ENCODE data around the gene LNPEP. TPM values are rescaled to one million over a fixed set of nuclear protein-coding genes. Genes with fewer than 3 reads are reported as not detected.
A peak's percentile ranks its signal among the peaks of the same experiment; 100 is the strongest.

Gene LNPEP
- total RNA-seq, 4 donors from 2014 or later = 64.8 to 111 (median 80.5) TPM

GRCh38 chr5:96961053-96961452 is 25.2 kb downstream of the LNPEP start:
- WGBS, 2 donors (ENCODE audit: low coverage in 1 of 2) = 67 to 94% methylated on average over 1 of the region's 1 CpG
- Histone ChIP-seq H3K27me3 (no peaks in the 10 kb centered on the region), H3K9me3 (no peaks in the 10 kb centered on the region), H3K4me1 (peaks cover 0 to 57% (median 5%) of the 10 kb centered on the region in 3 donors), H3K36me3 (no peaks in the 10 kb centered on the region), H3K4me3 (no peak overlapping the region), H3K27ac (no peak overlapping the region)
- TF ChIP-seq CTCF (IDR thresholded peaks at IDR 0.05) (no peak), POLR2A (IDR thresholded peaks at IDR 0.05) (no peak), POLR2AphosphoS5 (IDR thresholded peaks at IDR 0.05) (no peak), EP300 (IDR thresholded peaks at IDR 0.05) (no peak)
- ATAC-seq = no peak

- Histone ChIP-seq H3K27me3 (no peaks in the 10 kb centered on the region), H3K36me3 (no peaks in the 10 kb centered on the region), H3K4me3 (no peak overlapping the region), H3K9me3 (no peaks in the 10 kb centered on the region), H3K4me1 (peaks cover 0 to 53% (median 8%) of the 10 kb centered on the region in 3 donors), H3K27ac (peak overlapping the region in 3 of 4 donors; percentile 14 to 51 (median 45))
- ATAC-seq = no peak
- 71 to 88% methylated on average over 4 of the region's 4 CpGs for WGBS, 2 donors (ENCODE audit: low coverage in 1 of 2)
- TF ChIP-seq EP300 (IDR thresholded peaks at IDR 0.05) = no peak
- TF ChIP-seq POLR2AphosphoS5 (IDR thresholded peaks at IDR 0.05) = no peak
- TF ChIP-seq POLR2A (IDR thresholded peaks at IDR 0.05) = no peak
- TF ChIP-seq CTCF (IDR thresholded peaks at IDR 0.05) = no peak
Measured at GRCh38 chr5:96962540-96962991, 26.7 kb downstream of the LNPEP start.

GRCh38 chr5:96963267-96963666 is 27.4 kb downstream of the LNPEP start:
- Histone ChIP-seq H3K4me1 (peaks cover 0 to 55% (median 15%) of the 10 kb centered on the region in 3 donors), H3K9me3 (no peaks in the 10 kb centered on the region), H3K36me3 (no peaks in the 10 kb centered on the region), H3K27ac (peak overlapping the region in 2 of 4 donors; percentile 14 to 45), H3K4me3 (no peak overlapping the region), H3K27me3 (no peaks in the 10 kb centered on the region)
- TF ChIP-seq POLR2AphosphoS5 (IDR thresholded peaks at IDR 0.05) = peak; percentile 24
- no peak for TF ChIP-seq CTCF (IDR thresholded peaks at IDR 0.05)
- no peak for TF ChIP-seq EP300 (IDR thresholded peaks at IDR 0.05)
- 18 to 21% methylated on average over 3 of the region's 3 CpGs for WGBS, 2 donors (ENCODE audit: low coverage in 1 of 2)
- ATAC-seq = peak; percentile 94

GRCh38 chr5:96966801-96967200 is 30.9 kb downstream of the LNPEP start:
- Histone ChIP-seq H3K4me1 (peaks cover 11 to 67% (median 22%) of the 10 kb centered on the region in 3 donors), H3K4me3 (no peak overlapping the region), H3K27ac (no peak overlapping the region), H3K36me3 (no peaks in the 10 kb centered on the region), H3K27me3 (no peaks in the 10 kb centered on the region), H3K9me3 (no peaks in the 10 kb centered on the region)
- 81 to 94% methylated on average over 4 of the region's 4 CpGs for WGBS, 2 donors (ENCODE audit: low coverage in 1 of 2)
- TF ChIP-seq POLR2AphosphoS5 (IDR thresholded peaks at IDR 0.05) (no peak), EP300 (IDR thresholded peaks at IDR 0.05) (no peak), POLR2A (IDR thresholded peaks at IDR 0.05) (no peak), CTCF (IDR thresholded peaks at IDR 0.05) (no peak)
- no peak for ATAC-seq

GRCh38 chr5:96967400-96967799 is 31.5 kb downstream of the LNPEP start:
- Histone ChIP-seq H3K4me1 (peaks cover 11 to 67% (median 22%) of the 10 kb centered on the region in 3 donors), H3K9me3 (no peaks in the 10 kb centered on the region), H3K4me3 (no peak overlapping the region), H3K27ac (peak overlapping the region in 2 of 4 donors; percentile 5 to 58), H3K27me3 (no peaks in the 10 kb centered on the region), H3K36me3 (no peaks in the 10 kb centered on the region)
- no peak for ATAC-seq
- WGBS, 2 donors (ENCODE audit: low coverage in 1 of 2) = 57 to 71% methylated on average over 1 of the region's 1 CpG
- TF ChIP-seq EP300 (IDR thresholded peaks at IDR 0.05) (no peak), POLR2AphosphoS5 (IDR thresholded peaks at IDR 0.05) (no peak), POLR2A (IDR thresholded peaks at IDR 0.05) (no peak), CTCF (IDR thresholded peaks at IDR 0.05) (no peak)
